Thoracic aorta endothelial cell (primary cell): ENCODE measurements around the gene SAP130. TPM values are rescaled to one million over a fixed set of nuclear protein-coding genes. Genes with fewer than 3 reads are reported as not detected.

Experiments used
- small RNA-seq: library from RNA; depleted of rRNA; stranded (forward); fragments of <200 nt; gene quantifications from one replicate; pipeline ENCODE3, GENCODE V24; 2012
- total RNA-seq: library from RNA; depleted of rRNA; stranded (reverse); fragments of >200 nt; gene quantifications from 2 replicates; pipeline ENCODE4 v1.2.3, GENCODE V29; 2012

The SAP130 gene
- total RNA-seq = 9.2 and 14.4 TPM in 2 replicates

GRCh38 chr2:128027801-128028667 is at the start of gene SAP130:
Gene SAP130, minus strand, starts transcription at chr2:128028059. Its CDS starts 1,767 bp downstream, at chr2:128026292.

Small RNA genes within 50 kb of the gene (small RNA-seq; reads per million reads assigned to genes)
- not detected for gene AC012306.1
- not detected for gene AC108059.3
- gene RF00019 = not detected

Other genes with a start within 250 kb of the SAP130 start
- gene WDR33, start 216.9 kb downstream of the SAP130 start, total RNA-seq = 44.9 and 53.4 TPM in 2 replicates
- 33.6 and 35.0 TPM in 2 replicates for gene POLR2D, start 169.9 kb downstream of the SAP130 start, total RNA-seq
- gene AMMECR1L, start 142.1 kb downstream of the SAP130 start, total RNA-seq = 18.8 and 20.9 TPM in 2 replicates
- 120 and 124 TPM in 2 replicates for gene UGGT1, start 63.1 kb upstream of the SAP130 start, total RNA-seq